ENCODE measurements around the gene KCTD13. TPM values are rescaled to one million over a fixed set of nuclear protein-coding genes. Genes with fewer than 3 reads are reported as not detected.
"Not testable (repeated sequence)": the region's sequence is repeated elsewhere in the genome, so short reads cannot be mapped to it uniquely, and the experiment has no call there.

KCTD13 gene
- total RNA-seq, 1 donor from 2014 or later: 44.4 TPM

- no peak for ATAC-seq (ENCODE audit: low read depth)
- CTCF ChIA-PET: no interaction called here
- Mint-ChIP-seq H3K9me3 (no peaks in the 10 kb centered on the region), H3K4me1 (no peaks in the 10 kb centered on the region), H3K4me3 (no peak overlapping the region), H3K27ac (no peak overlapping the region), H3K36me3 (ENCODE audit: low read depth) (no peaks in the 10 kb centered on the region), H3K27me3 (peaks cover 16% of the 10 kb centered on the region)
- no peak for DNase-seq
- TF ChIP-seq CTCF (IDR thresholded peaks at IDR 0.05): no peak
- POLR2A ChIA-PET: no interaction called here
- intact Hi-C loops (cut with micrococcal nuclease): no loop called here
These were observed 18.1 kb upstream of the KCTD13 start for GRCh38 chr16:29943846-29944799.

- POLR2A ChIA-PET: interaction anchor here (0.6 kb wide), 2 partner anchors 49 to 91 kb away, joined by 4 to 15 read pairs; no protein-coding TSS in a partner anchor
- no peak overlapping the region for H3K4me3 Mint-ChIP-seq
- H3K27ac Mint-ChIP-seq: no peak overlapping the region
- H3K9me3 Mint-ChIP-seq: no peaks in the 10 kb centered on the region
- no peak for DNase-seq
- H3K36me3 Mint-ChIP-seq (ENCODE audit: low read depth): no peaks in the 10 kb centered on the region
- intact Hi-C loops (cut with micrococcal nuclease): no loop called here
- CTCF ChIA-PET: no interaction called here
- no peaks in the 10 kb centered on the region for H3K4me1 Mint-ChIP-seq
- peaks cover 12% of the 10 kb centered on the region for H3K27me3 Mint-ChIP-seq
- no peak for TF ChIP-seq CTCF (IDR thresholded peaks at IDR 0.05)
- no peak for ATAC-seq (ENCODE audit: low read depth)
These were observed 14.6 kb upstream of the KCTD13 start for GRCh38 chr16:29940656-29941055.

- H3K27ac Mint-ChIP-seq; H3K36me3 Mint-ChIP-seq (ENCODE audit: low read depth); DNase-seq; intact Hi-C loops (cut with micrococcal nuclease); H3K4me1 Mint-ChIP-seq; H3K4me3 Mint-ChIP-seq; H3K27me3 Mint-ChIP-seq; ATAC-seq (ENCODE audit: low read depth); POLR2A ChIA-PET; CTCF ChIA-PET; H3K9me3 Mint-ChIP-seq: not testable (repeated sequence)
These were observed 5.7 kb upstream of the KCTD13 start for GRCh38 chr16:29931750-29932149.

GRCh38 chr16:29927070-29927905 is 1.3 kb upstream of the KCTD13 start:
- no peak for TF ChIP-seq CTCF (IDR thresholded peaks at IDR 0.05)
- Mint-ChIP-seq H3K4me1 (peaks cover 28% of the 10 kb centered on the region), H3K9me3 (no peaks in the 10 kb centered on the region), H3K36me3 (ENCODE audit: low read depth) (peaks cover 18% of the 10 kb centered on the region), H3K4me3 (peak overlapping the region; percentile 94), H3K27me3 (no peaks in the 10 kb centered on the region), H3K27ac (peak overlapping the region; percentile 94)
- intact Hi-C loops (cut with micrococcal nuclease): no loop called here
- POLR2A ChIA-PET: interaction anchor here (0.7 to 3.5 kb wide), 15 partner anchors 11 to 164 kb away, joined by 3 to 30 read pairs (median 7); partner anchors contain the start of genes ALDOA, CDIPT, HIRIP3 and INO80E
- no peak for DNase-seq
- CTCF ChIA-PET: no interaction called here
- no peak for ATAC-seq (ENCODE audit: low read depth)

GRCh38 chr16:29926711-29927052 is 656 bp upstream of the KCTD13 start:
- Mint-ChIP-seq H3K27me3 (no peaks in the 10 kb centered on the region), H3K36me3 (ENCODE audit: low read depth) (peaks cover 21% of the 10 kb centered on the region), H3K4me1 (peaks cover 28% of the 10 kb centered on the region), H3K4me3 (peak overlapping the region; percentile 94), H3K27ac (peak overlapping the region; percentile 94), H3K9me3 (no peaks in the 10 kb centered on the region)
- no peak for TF ChIP-seq CTCF (IDR thresholded peaks at IDR 0.05)
- ChIA-PET POLR2A (interaction anchor here (0.7 to 3.5 kb wide), 23 partner anchors 10 to 1147 kb away, joined by 3 to 30 read pairs (median 5); partner anchors contain the start of genes ALDOA, ASPHD1, CD19 and CDIPT), CTCF (interaction anchor here (1.2 kb wide), 2 partner anchors 47 to 79 kb away, joined by 3 to 4 read pairs; partner anchors contain the start of gene TAOK2)
- ATAC-seq (ENCODE audit: low read depth) (no peak), DNase-seq (no peak)
- intact Hi-C loops (cut with micrococcal nuclease): loop anchor here (1.0 kb wide), 5 partner anchors 26 to 70 kb away; partner anchors contain the start of genes ASPHD1, CDIPT, INO80E and TAOK2
